AG04450 (cell line): ENCODE data around the gene DNM1. TPM values are rescaled to one million over a fixed set of nuclear protein-coding genes. Genes with fewer than 3 reads are reported as not detected.

Experiments used
- CTCF ChIA-PET: fragments of 300-600, 350-600 bp; formaldehyde crosslinking; extraction: SDS; loops from one replicate; lab custom pipeline; 2022; ENCODE audit warnings: antibody characterized with exemption, inconsistent platforms; lab: Charles Lee
- POLR2A ChIA-PET: fragments of 350-600 bp; formaldehyde crosslinking; extraction: SDS; loops from one replicate; lab custom pipeline; 2021; ENCODE audit warnings: antibody characterized with exemption, inconsistent platforms; lab: Yijun Ruan, JAX
- DNase-seq: peaks from one replicate; pipeline ENCODE4 v3.0.0-alpha.2; 2011; ENCODE audit warnings: low read depth, low spot score
- H3K27ac ChIP-seq: one replicate; pipeline ENCODE4 v1.5.1; 2012; ENCODE audit warnings: low read depth, low read length, control low read depth
- H3K27me3 ChIP-seq: one replicate; pipeline ENCODE4 v1.6.0; 2012; ENCODE audit warnings: low read length; ENCODE audit not compliant: control insufficient read depth, insufficient read depth
- H3K4me3 ChIP-seq: 2 replicates; pipeline ENCODE4 v1.5.1; 2011; ENCODE audit warnings: mild to moderate bottlenecking, low read depth, low read length, control low read depth
- H3K9me3 ChIP-seq: 2 replicates; pipeline ENCODE4 v1.5.1; 2012; ENCODE audit warnings: low read length; ENCODE audit not compliant: control insufficient read depth, insufficient read depth
- CTCF ChIP-seq: IDR thresholded peaks from 2 replicates; pipeline ENCODE4 v1.5.1; 2011; ENCODE audit warnings: low read depth, low read length, control low read depth, inconsistent platforms
- polyA plus RNA-seq: library from polyadenylated mRNA; depleted of rRNA; stranded (reverse); fragments of >200 nt; gene quantifications from 2 replicates; pipeline ENCODE4 v1.2.3, GENCODE V29; 2011

The DNM1 gene
- polyA plus RNA-seq, 1 experiment: 12.0 TPM

GRCh38 chr9:128159784-128160602 lies 43.2 kb upstream of the DNM1 start, which contains the start of gene BBLN:
TSS of gene BBLN (plus strand) at chr9:128160265. CDS start at chr9:128160408, 143 bp downstream.
- ChIA-PET POLR2A (interaction anchor here (0.6 to 1.4 kb wide), 8 partner anchors 8 to 261 kb away, joined by 3 to 7 read pairs (median 3); no protein-coding TSS in a partner anchor), CTCF (interaction anchor here (1.0 to 1.1 kb wide), 2 partner anchors 31 to 43 kb away, joined by 4 read pairs; no protein-coding TSS in a partner anchor)
- Histone ChIP-seq H3K27ac (peak within 1 kb of the TSS; percentile 11), H3K27me3 (peaks cover 5% of the 10 kb centered on the region), H3K4me3 (peak within 1 kb of the TSS; percentile 89), H3K9me3 (no peaks in the 10 kb centered on the region; the same call in 1 of the 2 replicates)
- DNase-seq: peak; percentile 77
- TF ChIP-seq CTCF: no peak

- no peak overlapping the region for H3K27ac ChIP-seq
Measured at GRCh38 chr9:128160603-128160987, 42.6 kb upstream of the DNM1 start.

GRCh38 chr9:128161215-128161902 lies 41.8 kb upstream of the DNM1 start:
- DNase-seq: no peak
- ChIA-PET POLR2A (interaction anchor here (1.1 to 1.3 kb wide), 2 partner anchors 14 to 33 kb away, joined by 3 to 7 read pairs; no protein-coding TSS in a partner anchor), CTCF (interaction anchor here (1.6 kb wide), 1 partner anchor 43 kb away, joined by 4 read pairs; no protein-coding TSS in a partner anchor)

More at GRCh38 chr9:128160603-128160987, 42.6 kb upstream of the DNM1 start:
- peaks cover 4% of the 10 kb centered on the region for H3K27me3 ChIP-seq
- DNase-seq: no peak
- peak overlapping the region; percentile 89 for H3K4me3 ChIP-seq
- no peak for TF ChIP-seq CTCF
- ChIA-PET POLR2A (interaction anchor here (1.0 to 1.4 kb wide), 5 partner anchors 8 to 262 kb away, joined by 3 to 7 read pairs (median 3); no protein-coding TSS in a partner anchor), CTCF (interaction anchor here (1.0 to 1.6 kb wide), 3 partner anchors 32 to 43 kb away, joined by 4 read pairs; no protein-coding TSS in a partner anchor)
- H3K9me3 ChIP-seq: no peaks in the 10 kb centered on the region; the same call in 1 of the 2 replicates

GRCh38 chr9:128162215-128163026 lies 40.8 kb upstream of the DNM1 start:
- DNase-seq: no peak
- CTCF ChIA-PET: interaction anchor here (1.6 kb wide), 1 partner anchor 45 kb away, joined by 4 read pairs; no protein-coding TSS in a partner anchor
- POLR2A ChIA-PET: no interaction called here

More at GRCh38 chr9:128161215-128161902, 41.8 kb upstream of the DNM1 start:
- Histone ChIP-seq H3K4me3 (peak overlapping the region; percentile 89), H3K9me3 (no peaks in the 10 kb centered on the region; the same call in 1 of the 2 replicates), H3K27me3 (no peaks in the 10 kb centered on the region), H3K27ac (no peak overlapping the region)
- TF ChIP-seq CTCF: no peak

More at GRCh38 chr9:128162215-128163026, 40.8 kb upstream of the DNM1 start:
- Histone ChIP-seq H3K4me3 (no peak overlapping the region), H3K27ac (no peak overlapping the region), H3K27me3 (no peaks in the 10 kb centered on the region), H3K9me3 (no peaks in the 10 kb centered on the region; the same call in 1 of the 2 replicates)
- TF ChIP-seq CTCF: no peak
